Cardiac muscle cell (in vitro differentiated cells and primary cell): ENCODE data around the gene KCNQ1. TPM values are rescaled to one million over a fixed set of nuclear protein-coding genes. Genes with fewer than 3 reads are reported as not detected.

Source experiments
- DNase-seq, 2 donors: peaks; one replicate each; pipeline versions ENCODE4 v3.0.0 to v3.0.0-alpha.2; 2010 to 2017; ENCODE audit warnings: low read depth in 1 of 2, low spot score in 1 of 2
- H3K27ac ChIP-seq: fragments of 200-600 bp; sonication (generic); 2 replicates; pipeline ENCODE4 v1.5.1; 2016
- H3K27me3 ChIP-seq: fragments of 200-600 bp; sonication (generic); 2 replicates; pipeline ENCODE4 v1.6.0; 2016; ENCODE audit warnings: control low read depth
- H3K36me3 ChIP-seq: fragments of 200-600 bp; sonication (generic); 2 replicates; pipeline ENCODE4 v1.5.1; 2016; ENCODE audit warnings: control low read depth
- H3K4me1 ChIP-seq: fragments of 200-600 bp; sonication (generic); 2 replicates; pipeline ENCODE4 v1.8.1; 2017; ENCODE audit warnings: low read depth, mild to moderate bottlenecking, mixed run types
- H3K4me3 ChIP-seq: fragments of 200-600 bp; sonication (generic); 2 replicates; pipeline ENCODE4 v1.5.1; 2016; ENCODE audit warnings: mild to moderate bottlenecking
- H3K9me3 ChIP-seq: fragments of 200-600 bp; sonication (generic); 2 replicates; pipeline ENCODE4 v1.5.1; 2017; ENCODE audit warnings: low read depth, mild to moderate bottlenecking, control low read depth
- CTCF ChIP-seq: IDR thresholded peaks from 2 replicates; pipeline ENCODE4 v1.5.1; 2012; ENCODE audit warnings: low read depth, mild to moderate bottlenecking, low read length
- polyA plus RNA-seq: library from polyadenylated mRNA; unstranded; fragments of >200 nt; fragmentation: Nextera tagmentation; extraction: Ambion mirVana; gene quantifications from 2 replicates; pipeline ENCODE4 v1.2.1, GENCODE V29; 2016
- total RNA-seq: library from RNA; depleted of rRNA; stranded (reverse); fragments of >200 nt; gene quantifications from 2 replicates; pipeline ENCODE4 v1.2.3, GENCODE V29; 2016

KCNQ1 gene
- total and polyA plus RNA-seq, 2 experiments from 2014 or later, result 13.9 to 18.6 TPM

GRCh38 chr11:2408671-2409070, 36.1 kb upstream of the KCNQ1 start:
- no peaks in the 10 kb centered on the region for H3K27me3 ChIP-seq
- H3K9me3 ChIP-seq, result no peaks in the 10 kb centered on the region
- no peaks in the 10 kb centered on the region for H3K36me3 ChIP-seq
- no peak overlapping the region for H3K4me3 ChIP-seq
- DNase-seq, result no peak
- H3K27ac ChIP-seq, result peak overlapping the region; percentile 86
- H3K4me1 ChIP-seq, result peaks cover 15% of the 10 kb centered on the region
- TF ChIP-seq CTCF, result no peak

GRCh38 chr11:2409126-2409525, 35.7 kb upstream of the KCNQ1 start:
- DNase-seq, result peak in 1 of 2 donors; percentile 21
- Histone ChIP-seq H3K9me3 (no peaks in the 10 kb centered on the region), H3K36me3 (no peaks in the 10 kb centered on the region), H3K27ac (peak overlapping the region; percentile 86), H3K4me3 (no peak overlapping the region), H3K27me3 (no peaks in the 10 kb centered on the region), H3K4me1 (peaks cover 15% of the 10 kb centered on the region)
- TF ChIP-seq CTCF, result no peak

- Histone ChIP-seq H3K4me3 (no peak overlapping the region), H3K4me1 (peaks cover 15% of the 10 kb centered on the region), H3K9me3 (no peaks in the 10 kb centered on the region), H3K27ac (peak overlapping the region; percentile 86), H3K27me3 (no peaks in the 10 kb centered on the region), H3K36me3 (no peaks in the 10 kb centered on the region)
- peak in 1 of 2 donors; percentile 14 for DNase-seq
- TF ChIP-seq CTCF, result no peak
Observed at GRCh38 chr11:2409611-2410468, 35.0 kb upstream of the KCNQ1 start.

- no peak overlapping the region for H3K27ac ChIP-seq
- H3K36me3 ChIP-seq, result no peaks in the 10 kb centered on the region
- no peak for TF ChIP-seq CTCF
- DNase-seq, result no peak
- H3K4me1 ChIP-seq, result peaks cover 15% of the 10 kb centered on the region
- no peaks in the 10 kb centered on the region for H3K27me3 ChIP-seq
- H3K4me3 ChIP-seq, result no peak overlapping the region
- H3K9me3 ChIP-seq, result no peaks in the 10 kb centered on the region
Observed at GRCh38 chr11:2410616-2411015, 34.2 kb upstream of the KCNQ1 start.

- no peaks in the 10 kb centered on the region for H3K36me3 ChIP-seq
- DNase-seq, result no peak
- H3K9me3 ChIP-seq, result no peaks in the 10 kb centered on the region
- TF ChIP-seq CTCF, result no peak
- no peak overlapping the region for H3K27ac ChIP-seq
- no peaks in the 10 kb centered on the region for H3K27me3 ChIP-seq
- peaks cover 15% of the 10 kb centered on the region for H3K4me1 ChIP-seq
- H3K4me3 ChIP-seq, result no peak overlapping the region
Observed at GRCh38 chr11:2411446-2412305, 33.1 kb upstream of the KCNQ1 start.
